NCI-H446 treated with DMSO at 0.1 percent for 48 hours (cell line): ENCODE data around the gene AURKA.
"Not testable (repeated sequence)": the region's sequence is repeated elsewhere in the genome, so short reads cannot be mapped to it uniquely, and the experiment has no call there.

Experiments used
- DNase-seq: peaks from one replicate; lab custom pipeline; 2025; lab: John Stamatoyannopoulos, UW

AURKA gene

GRCh38 chr20:56359212-56360132, 32.5 kb downstream of the AURKA start:
- DNase-seq, result peak; percentile 16

- DNase-seq, result peak; percentile 75
Observed at GRCh38 chr20:56358600-56359211, 33.3 kb downstream of the AURKA start, which contains the start of gene FAM210B. Gene FAM210B (plus strand): TSS chr20:56358974. CDS start chr20:56359006, 32 bp downstream.

GRCh38 chr20:56358070-56358469, 33.9 kb downstream of the AURKA start:
- DNase-seq, result no peak

- DNase-seq, result no peak
Observed at GRCh38 chr20:56353356-56353755, 38.7 kb downstream of the AURKA start.

- DNase-seq, result no peak
Observed at GRCh38 chr20:56352345-56353055, 39.5 kb downstream of the AURKA start.

- DNase-seq, result no peak
Observed at GRCh38 chr20:56350842-56351241, 41.2 kb downstream of the AURKA start.

- no peak for DNase-seq
Observed at GRCh38 chr20:56348746-56349145, 43.3 kb downstream of the AURKA start.

GRCh38 chr20:56348305-56348693, 43.7 kb downstream of the AURKA start:
- DNase-seq, result no peak

- DNase-seq, result no peak
Observed at GRCh38 chr20:56347628-56348304, 44.2 kb downstream of the AURKA start.

- DNase-seq, result no peak
Observed at GRCh38 chr20:56345911-56346310, 46.1 kb downstream of the AURKA start.

- no peak for DNase-seq
Observed at GRCh38 chr20:56343861-56344381, 48.1 kb downstream of the AURKA start.

GRCh38 chr20:56342783-56343182, 49.2 kb downstream of the AURKA start:
- DNase-seq, result no peak

GRCh38 chr20:56336709-56337108, 55.3 kb downstream of the AURKA start:
- not testable (repeated sequence) for DNase-seq

GRCh38 chr20:56328861-56329260, 63.2 kb downstream of the AURKA start:
- no peak for DNase-seq

GRCh38 chr20:56324806-56325205, 67.2 kb downstream of the AURKA start:
- DNase-seq, result no peak

GRCh38 chr20:56323656-56324055, 68.4 kb downstream of the AURKA start:
- DNase-seq, result no peak

- DNase-seq, result no peak
Observed at GRCh38 chr20:56323206-56323605, 68.8 kb downstream of the AURKA start.

GRCh38 chr20:56322681-56323080, 69.3 kb downstream of the AURKA start:
- DNase-seq, result no peak
